GM06990 (cell line): ENCODE data around the gene SUPT3H.
A peak's percentile ranks its signal among the peaks of the same experiment; 100 is the strongest.

Source experiments
- DNase-seq: peaks from one replicate; pipeline ENCODE4 v3.0.0-alpha.2; 2011; ENCODE audit not compliant: insufficient read length; ENCODE audit errors: extremely low read depth
- H3K27me3 ChIP-seq: replicated peaks from 2 replicates; pipeline ENCODE4 v1.6.0; 2011; ENCODE audit warnings: low read length; ENCODE audit not compliant: control insufficient read depth, insufficient read depth
- H3K36me3 ChIP-seq: 2 replicates; pipeline ENCODE4 v1.5.1; 2011; ENCODE audit warnings: low read length; ENCODE audit not compliant: control insufficient read depth, insufficient read depth
- H3K4me3 ChIP-seq: replicated peaks from 2 replicates; pipeline ENCODE4 v1.5.1; 2011; ENCODE audit warnings: low read depth, mild to moderate bottlenecking, control low read depth, low read length
- CTCF ChIP-seq: IDR thresholded peaks from 2 replicates; pipeline ENCODE4 v1.5.1; 2011; ENCODE audit warnings: low read length, control low read depth, mild to moderate bottlenecking, inconsistent platforms; ENCODE audit not compliant: insufficient read depth, poor library complexity, severe bottlenecking

The SUPT3H gene

GRCh38 chr6:44779130-44779826 lies 598.5 kb downstream of the SUPT3H start:
- H3K36me3 ChIP-seq = no peaks in the 10 kb centered on the region
- no peak overlapping the region for H3K4me3 ChIP-seq
- no peaks in the 10 kb centered on the region for H3K27me3 ChIP-seq
- no peak for TF ChIP-seq CTCF
- peak; percentile 42 for DNase-seq
